C4-2B (cell line): ENCODE data around the gene CTNNA3.

ENCODE experiments used
- ZFX ChIP-seq: fragments of 450-650 bp; IDR thresholded peaks from 2 replicates; pipeline ENCODE4 v1.6.1; 2017
- TF ChIP-seq, protein P1 (sequence below): fragments of 450-650 bp; conservative IDR thresholded peaks from 2 replicates; pipeline ENCODE4 v1.5.1; 2017; ENCODE audit warnings: mild to moderate bottlenecking

DNA sequence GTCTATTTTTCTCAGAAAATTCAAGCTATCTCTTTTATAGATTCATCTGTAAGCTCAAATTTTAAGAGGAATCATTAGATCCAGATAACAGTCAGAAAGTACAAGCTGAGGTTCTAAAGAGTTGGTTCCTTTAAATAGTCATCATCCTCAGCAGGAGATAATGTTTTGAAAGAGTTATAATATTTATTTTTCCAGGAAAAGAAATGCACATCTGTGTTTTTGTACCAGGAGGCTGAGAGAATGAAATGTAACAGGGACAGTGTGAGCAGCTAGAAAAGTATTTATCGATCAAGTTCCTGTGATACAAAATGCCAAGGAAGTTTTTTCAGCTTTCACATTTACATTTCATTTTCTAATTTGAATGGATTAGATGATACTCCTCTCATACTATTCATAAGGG is 890.4 kb downstream of the CTNNA3 start:
- TF ChIP-seq, protein P1, sequence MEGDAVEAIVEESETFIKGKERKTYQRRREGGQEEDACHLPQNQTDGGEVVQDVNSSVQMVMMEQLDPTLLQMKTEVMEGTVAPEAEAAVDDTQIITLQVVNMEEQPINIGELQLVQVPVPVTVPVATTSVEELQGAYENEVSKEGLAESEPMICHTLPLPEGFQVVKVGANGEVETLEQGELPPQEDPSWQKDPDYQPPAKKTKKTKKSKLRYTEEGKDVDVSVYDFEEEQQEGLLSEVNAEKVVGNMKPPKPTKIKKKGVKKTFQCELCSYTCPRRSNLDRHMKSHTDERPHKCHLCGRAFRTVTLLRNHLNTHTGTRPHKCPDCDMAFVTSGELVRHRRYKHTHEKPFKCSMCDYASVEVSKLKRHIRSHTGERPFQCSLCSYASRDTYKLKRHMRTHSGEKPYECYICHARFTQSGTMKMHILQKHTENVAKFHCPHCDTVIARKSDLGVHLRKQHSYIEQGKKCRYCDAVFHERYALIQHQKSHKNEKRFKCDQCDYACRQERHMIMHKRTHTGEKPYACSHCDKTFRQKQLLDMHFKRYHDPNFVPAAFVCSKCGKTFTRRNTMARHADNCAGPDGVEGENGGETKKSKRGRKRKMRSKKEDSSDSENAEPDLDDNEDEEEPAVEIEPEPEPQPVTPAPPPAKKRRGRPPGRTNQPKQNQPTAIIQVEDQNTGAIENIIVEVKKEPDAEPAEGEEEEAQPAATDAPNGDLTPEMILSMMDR: no peak
- TF ChIP-seq ZFX: no peak
